K562 treated with DMSO at 1 percent for 12 hours (cell line): ENCODE results near the gene JPT1. TPM values are rescaled to one million over a fixed set of nuclear protein-coding genes. Genes with fewer than 3 reads are reported as not detected.

Experiments used
- total RNA-seq: library from RNA; unstranded; fragments of 300-600 nt; gene quantifications from 2 replicates; pipeline ENCODE4 v1.2.3, GENCODE V29; 2022; ENCODE audit not compliant: insufficient read depth

JPT1 gene
- total RNA-seq = 109 and 120 TPM in 2 replicates

DNA sequence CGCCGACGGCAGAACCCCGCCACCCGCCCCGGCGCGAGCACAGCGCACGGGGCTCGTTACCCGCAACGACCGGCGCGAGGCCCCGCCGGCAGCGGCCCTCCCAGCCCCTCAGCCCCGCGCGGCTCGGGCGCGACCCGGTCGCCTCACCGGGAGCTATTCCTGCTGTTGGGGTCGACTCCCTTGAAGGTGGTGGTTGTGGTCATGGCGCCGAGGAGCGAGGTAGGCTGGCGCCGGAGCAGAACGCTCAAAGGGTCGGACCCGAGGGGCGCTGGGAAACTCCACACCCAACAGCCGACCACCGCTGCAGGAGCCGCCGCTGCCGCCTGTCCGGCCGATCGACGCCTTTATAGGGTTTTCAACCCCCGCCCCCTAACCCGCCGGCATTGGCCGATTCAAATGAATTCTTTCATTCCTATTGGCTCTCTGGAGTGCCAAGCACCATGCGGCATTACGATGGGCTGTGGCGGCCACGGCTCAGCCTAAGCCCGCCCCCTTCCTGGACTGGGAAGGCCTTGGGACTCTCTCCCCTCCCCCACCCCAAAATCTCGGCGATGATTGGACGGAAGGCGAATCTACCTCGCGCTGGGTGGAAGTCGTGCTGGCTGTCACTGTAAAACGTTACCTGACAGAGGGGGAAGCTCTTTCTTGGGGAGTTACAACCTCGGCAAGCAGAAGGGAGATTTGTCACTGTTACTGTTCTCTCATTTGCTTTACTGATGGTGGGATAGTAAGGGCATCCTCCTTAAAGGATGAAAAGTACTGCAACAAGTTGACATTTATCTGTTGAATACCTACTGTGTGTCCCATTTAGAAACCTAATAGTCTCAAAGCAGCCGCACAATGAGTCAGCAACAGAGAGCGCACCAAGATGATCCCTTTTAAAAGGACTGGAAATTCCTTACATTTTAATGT, at the start of gene JPT1:
JPT1 (minus strand) TSS at position 318 of the 912 bp plus-strand sequence; CDS start at position 203, 115 bp downstream.

DNA sequence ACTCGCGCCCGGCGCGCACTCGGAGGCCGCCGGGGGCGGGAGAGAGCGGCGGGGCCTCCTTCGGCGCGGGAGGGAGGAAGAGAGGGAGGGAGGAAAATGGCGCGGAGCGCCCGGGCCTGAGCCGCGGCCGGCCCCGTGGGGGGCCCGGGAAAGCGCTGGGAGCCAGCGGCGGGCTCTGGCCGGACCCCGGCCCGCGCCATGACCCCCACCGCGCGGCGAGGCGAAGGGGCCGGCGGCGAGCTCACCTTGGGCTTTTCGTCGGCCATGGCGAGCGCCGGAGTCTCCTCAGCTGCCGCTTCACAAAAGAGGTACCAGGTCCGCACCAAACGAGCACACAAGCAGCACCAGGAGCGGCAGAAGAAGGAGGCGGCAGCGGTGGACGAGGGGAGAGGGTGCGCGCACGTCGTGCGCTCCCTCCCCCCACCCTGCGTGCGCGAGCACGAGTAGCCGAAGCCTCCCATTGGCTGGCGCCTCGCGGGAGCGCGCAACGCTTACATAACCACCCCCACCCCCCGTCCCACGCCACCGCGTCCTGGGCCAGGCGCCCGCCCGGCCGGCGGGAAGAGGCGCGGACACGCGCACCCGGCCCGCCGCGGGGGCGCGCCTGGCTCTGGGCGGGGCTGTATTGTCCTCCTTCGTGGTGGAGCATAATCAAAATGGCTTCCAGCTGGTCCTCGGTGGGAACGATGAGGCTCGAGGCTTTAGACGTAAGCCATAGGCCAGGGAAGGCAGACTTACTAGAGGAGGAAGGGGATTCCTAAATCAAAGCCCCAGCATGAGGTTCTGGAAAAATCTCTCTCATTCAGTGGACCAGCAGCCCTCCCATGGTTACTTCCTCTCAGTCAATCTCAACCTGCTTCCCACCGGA, 28.5 kb upstream of the JPT1 start, which contains the start of gene SUMO2:
SUMO2 (minus strand) TSS at position 391 of the 868 bp plus-strand sequence; CDS start at position 266, 125 bp downstream.

DNA sequence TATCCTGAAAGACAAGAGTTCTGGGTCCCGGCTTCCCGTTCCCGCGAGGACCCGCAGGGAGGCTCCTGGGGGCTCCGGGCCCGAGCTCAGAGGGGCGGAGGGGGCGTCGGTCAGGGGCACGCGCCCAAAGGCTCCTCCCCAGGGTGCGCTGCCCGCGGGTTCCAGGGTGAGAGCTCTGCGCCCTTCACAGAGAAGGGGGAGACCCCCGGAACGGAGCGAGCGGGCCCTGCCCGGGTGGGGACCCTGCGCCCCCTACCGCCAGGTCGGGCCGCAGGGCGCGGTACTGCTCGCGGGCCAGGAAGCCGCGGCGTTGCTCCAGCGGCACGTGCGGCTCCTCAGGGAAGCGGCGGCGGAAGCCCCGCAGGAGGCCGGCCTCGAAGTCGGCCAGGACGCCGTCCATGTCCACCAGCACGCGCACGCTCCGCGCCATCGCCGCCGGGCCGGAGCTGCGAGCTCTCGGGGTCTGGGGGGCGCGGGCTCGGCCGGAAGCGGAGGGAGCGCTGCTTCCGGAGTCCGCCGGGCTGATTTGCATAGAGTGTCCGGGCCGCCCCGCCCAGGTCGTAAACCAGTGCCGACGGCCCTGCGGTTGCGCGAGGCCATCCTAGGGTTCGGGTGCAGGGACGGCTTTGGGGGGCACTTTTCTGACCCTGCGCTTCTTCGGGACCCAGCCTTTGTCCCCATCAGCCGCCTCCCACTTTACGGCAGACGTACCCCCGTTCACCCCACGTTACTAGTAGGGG, 22.9 kb downstream of the JPT1 start, which contains the start of gene NT5C:
NT5C (minus strand) TSS at position 465 of the 740 bp plus-strand sequence; CDS start at position 430, 35 bp downstream.

GRCh38 chr17:75109407-75110233, 44.7 kb downstream of the JPT1 start, which contains the start of gene ARMC7:
ARMC7 (plus strand) TSS chr17:75109969; CDS start chr17:75110289, 320 bp downstream.

DNA sequence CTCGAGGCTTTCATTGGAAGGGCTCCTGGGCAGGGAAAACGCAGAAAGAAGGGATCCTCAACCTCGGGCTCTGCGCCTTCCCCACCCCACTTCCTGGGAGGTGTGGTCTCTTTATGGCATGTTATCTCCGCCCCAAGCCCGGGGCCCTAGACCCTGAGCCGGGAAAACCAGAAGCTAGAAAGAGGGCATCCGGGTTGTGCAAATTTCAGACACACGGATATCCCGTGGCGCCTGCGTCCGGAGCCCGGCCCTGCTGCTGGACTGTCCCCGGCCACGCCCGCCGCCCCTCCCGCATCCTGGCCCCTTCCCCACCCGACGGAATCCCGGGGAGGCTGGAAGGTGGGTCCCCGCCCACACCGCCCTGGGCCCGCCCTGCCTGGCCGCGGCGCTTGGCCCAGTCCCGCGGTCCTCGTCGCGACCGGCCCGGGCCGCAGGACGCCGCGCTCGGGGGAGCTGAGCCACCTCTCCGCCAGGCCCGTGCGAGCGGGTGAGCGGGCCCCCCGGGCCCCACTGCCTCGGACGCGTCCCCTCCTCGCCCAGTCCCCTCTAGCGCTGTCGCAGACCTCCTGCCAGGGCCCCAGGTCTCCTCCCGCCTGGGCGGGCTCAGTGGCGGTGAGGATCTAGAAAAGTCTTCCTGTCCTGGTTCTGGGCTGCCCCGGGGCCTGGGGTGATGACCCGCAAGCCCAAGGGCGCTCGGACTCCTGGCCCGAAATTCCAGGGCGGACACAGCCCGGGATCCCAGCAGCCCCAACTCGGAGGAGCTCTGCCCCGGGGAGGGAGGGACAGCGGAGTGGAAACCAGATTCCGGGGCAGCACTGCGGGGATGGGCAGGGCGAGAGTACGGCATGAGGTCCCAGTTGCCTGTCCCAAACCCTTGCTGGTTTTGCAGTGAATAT, 66.5 kb downstream of the JPT1 start, which contains the start of gene SLC16A5:
SLC16A5 (plus strand) TSS at position 397 of the 896 bp plus-strand sequence. CDS start 5,683 bp downstream, outside the sequence.

Other genes starting within 250 kb of the JPT1 start
- gene USH1G, start 231.3 kb downstream of the JPT1 start, total RNA-seq = 0.86 and 1.2 TPM in 2 replicates
- gene OTOP2, start 230.2 kb downstream of the JPT1 start, total RNA-seq = 0.31 and 0.40 TPM in 2 replicates
- not detected in 2 replicates for gene OTOP3, start 218.6 kb downstream of the JPT1 start, total RNA-seq
- 5.2 and 5.4 TPM in 2 replicates for gene HID1, start 181.8 kb downstream of the JPT1 start, total RNA-seq
- 10.4 and 14.9 TPM in 2 replicates for gene CDR2L, start 166.9 kb downstream of the JPT1 start, total RNA-seq
- 57.3 and 66.7 TPM in 2 replicates for gene MRPL58, start 141.8 kb downstream of the JPT1 start, total RNA-seq
- gene ATP5PD, start 107.5 kb downstream of the JPT1 start, total RNA-seq = 403 and 525 TPM in 2 replicates
- 21.3 and 36.3 TPM in 2 replicates for gene KCTD2, start 107.3 kb downstream of the JPT1 start, total RNA-seq
- gene SLC16A5, start 66.6 kb downstream of the JPT1 start, total RNA-seq = 3.1 and 5.8 TPM in 2 replicates
- 27.7 and 30.8 TPM in 2 replicates for gene ARMC7, start 44.5 kb downstream of the JPT1 start, total RNA-seq
- 45.6 and 55.6 TPM in 2 replicates for gene NT5C, start 22.8 kb downstream of the JPT1 start, total RNA-seq
- gene SUMO2, start 28.4 kb upstream of the JPT1 start, total RNA-seq = 150 and 159 TPM in 2 replicates
- gene NUP85, start 51.2 kb upstream of the JPT1 start, total RNA-seq = 67.7 and 89.9 TPM in 2 replicates
- gene GGA3, start 107.1 kb upstream of the JPT1 start, total RNA-seq = 27.0 and 59.2 TPM in 2 replicates
- gene MRPS7, start 107.4 kb upstream of the JPT1 start, total RNA-seq = 49.9 and 63.4 TPM in 2 replicates
- gene MIF4GD, start 116.7 kb upstream of the JPT1 start, total RNA-seq = 56.2 and 62.1 TPM in 2 replicates
- gene SLC25A19, start 134.9 kb upstream of the JPT1 start, total RNA-seq = 23.4 and 29.5 TPM in 2 replicates